Posterior vena cava (tissue), 2 donors: ENCODE measurements around the gene ZNF592. TPM values are rescaled to one million over a fixed set of nuclear protein-coding genes. Genes with fewer than 3 reads are reported as not detected.
"Not testable (repeated sequence)": the region's sequence is repeated elsewhere in the genome, so short reads cannot be mapped to it uniquely, and the experiment has no call there.

Experiments used
- DNase-seq: peaks from one replicate; pipeline ENCODE4 v3.0.0-alpha.2; 2020; ENCODE audit warnings: low spot score
- intact Hi-C, 2 donors: fragments of 100-400 bp; cut with DNase I; formaldehyde crosslinking; loops; one replicate each; pipeline versions ENCODE4 v1.14.1 to v1.14.2; 2022 to 2023
- total RNA-seq, 2 donors: library from RNA; stranded (reverse); fragmentation: NEBNext Ultra II Directional; extraction: Animal tissue kit (Norgen Biotek cat#: 25700); gene quantifications; one replicate each; pipeline ENCODE4 v1.2.1, GENCODE V29; 2021
- donor health status: DM: yes; HTN: yes; CAD: no.
- donor health status: DM: yes; HTN: yes; CAD: no.

The ZNF592 gene
- total RNA-seq, 2 donors from 2014 or later: 21.3 to 21.8 TPM

- intact Hi-C loops: loop anchor here (10.0 kb wide), 2 partner anchors 136 to 184 kb away; partner anchors contain the start of gene ZSCAN2 (in 1 of the 2)
- DNase-seq: no peak
Measured at GRCh38 chr15:84740691-84741090, 7.7 kb upstream of the ZNF592 start.

DNA sequence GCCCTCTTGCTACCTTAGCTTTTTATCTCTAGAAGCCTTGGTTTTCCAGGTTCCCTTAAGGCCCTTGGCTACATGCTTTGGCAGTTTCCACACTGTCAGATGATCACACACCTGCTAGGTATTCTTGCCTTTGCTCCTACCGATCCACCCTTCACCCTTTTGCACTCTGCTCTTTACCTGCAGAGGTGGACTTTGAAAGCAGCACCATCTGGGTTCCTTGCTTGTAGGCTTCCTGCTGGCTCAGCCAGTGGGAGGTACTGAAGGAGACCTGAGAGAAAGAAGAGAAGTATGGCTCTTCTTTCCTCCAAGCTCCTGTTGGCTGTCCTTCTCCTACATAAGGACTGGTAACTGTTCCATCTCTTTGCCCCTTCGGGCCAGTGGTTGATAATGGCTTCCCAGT lies 7.3 kb upstream of the ZNF592 start:
- DNase-seq: no peak
- intact Hi-C loops: loop anchor here (10.0 kb wide), 2 partner anchors 136 to 184 kb away; partner anchors contain the start of gene ZSCAN2 (in 1 of the 2)

- peak; percentile 95 for DNase-seq
- intact Hi-C loops: loop anchor here (2.0 to 10.0 kb wide), 3 partner anchors 33 to 177 kb away; partner anchors contain the start of gene ZSCAN2 (in 1 of the 2)
Measured at GRCh38 chr15:84747416-84748273, 747 bp upstream of the ZNF592 start.

GRCh38 chr15:84749111-84749991 lies 959 bp downstream of the ZNF592 start:
- intact Hi-C loops: loop anchor here (2.0 to 10.0 kb wide), 3 partner anchors 35 to 175 kb away; partner anchors contain the start of gene ZSCAN2 (in 1 of the 2)
- no peak for DNase-seq

GRCh38 chr15:84750583-84751092 lies 2.2 kb downstream of the ZNF592 start:
- no peak for DNase-seq
- intact Hi-C loops: no loop called here

DNA sequence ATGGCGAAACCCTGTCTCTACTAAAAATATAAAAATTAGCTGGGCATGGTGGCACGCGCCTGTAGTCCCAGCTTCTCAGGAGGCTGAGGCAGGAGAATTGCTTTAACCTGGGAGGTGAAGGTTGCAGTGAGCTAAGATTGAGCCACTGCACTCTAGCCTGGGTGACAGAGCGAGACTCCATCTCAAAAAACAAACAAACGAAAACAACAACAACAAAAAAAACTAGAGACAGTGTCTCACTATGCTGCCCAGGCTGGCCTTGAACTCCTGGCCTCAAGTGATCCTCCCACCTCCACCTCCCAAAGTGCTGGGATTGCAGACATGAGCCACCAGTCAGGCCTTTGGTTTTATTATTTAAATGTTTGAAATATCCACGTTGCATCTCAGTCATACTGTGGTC lies 3.3 kb downstream of the ZNF592 start:
- intact Hi-C loops: not testable (repeated sequence)

GRCh38 chr15:84752195-84752594 lies 3.8 kb downstream of the ZNF592 start:
- intact Hi-C loops: no loop called here
- DNase-seq: no peak

More for the DNA sequence above, 3.3 kb downstream of the ZNF592 start:
- not testable (repeated sequence) for DNase-seq

DNA sequence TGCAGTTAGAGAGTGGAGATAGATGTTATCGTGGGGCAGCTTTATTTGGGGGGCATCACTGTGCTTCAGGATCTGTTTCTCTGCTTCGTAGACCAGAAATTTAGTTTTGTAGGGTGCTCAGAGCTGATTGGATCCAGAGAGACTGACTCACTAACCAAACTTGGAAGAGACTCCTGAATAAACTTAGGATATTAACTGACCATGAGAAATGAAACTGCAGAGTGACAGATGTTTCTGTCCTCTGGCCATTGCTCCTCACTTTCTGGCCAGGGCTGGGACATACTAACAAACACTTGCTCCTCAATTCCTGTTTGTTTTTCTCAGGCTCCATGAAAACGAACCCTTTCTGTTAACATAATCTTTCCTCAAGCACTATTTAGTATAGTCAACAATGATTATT lies 4.3 kb downstream of the ZNF592 start:
- no peak for DNase-seq
- intact Hi-C loops: no loop called here

DNA sequence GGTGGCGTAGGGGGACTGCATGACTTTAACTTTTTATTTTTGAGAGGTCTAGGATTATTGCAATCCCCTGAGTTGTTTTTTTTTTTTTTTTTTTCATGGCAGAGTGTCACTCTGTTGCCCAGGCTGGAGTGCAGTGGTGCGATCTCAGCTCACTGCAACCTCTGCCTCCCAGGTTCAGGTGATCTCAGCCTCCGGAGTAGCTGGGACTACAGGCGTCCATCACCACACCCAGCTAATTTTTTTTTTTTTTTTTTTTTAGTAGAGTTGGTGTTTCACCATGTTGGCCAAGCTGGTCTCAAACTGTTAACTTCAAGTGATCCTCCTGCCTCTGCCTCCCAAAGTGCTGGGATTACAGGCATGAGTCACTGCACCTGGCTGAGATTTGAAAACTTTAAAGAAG lies 6.5 kb downstream of the ZNF592 start:
- intact Hi-C loops: not testable (repeated sequence)

DNA sequence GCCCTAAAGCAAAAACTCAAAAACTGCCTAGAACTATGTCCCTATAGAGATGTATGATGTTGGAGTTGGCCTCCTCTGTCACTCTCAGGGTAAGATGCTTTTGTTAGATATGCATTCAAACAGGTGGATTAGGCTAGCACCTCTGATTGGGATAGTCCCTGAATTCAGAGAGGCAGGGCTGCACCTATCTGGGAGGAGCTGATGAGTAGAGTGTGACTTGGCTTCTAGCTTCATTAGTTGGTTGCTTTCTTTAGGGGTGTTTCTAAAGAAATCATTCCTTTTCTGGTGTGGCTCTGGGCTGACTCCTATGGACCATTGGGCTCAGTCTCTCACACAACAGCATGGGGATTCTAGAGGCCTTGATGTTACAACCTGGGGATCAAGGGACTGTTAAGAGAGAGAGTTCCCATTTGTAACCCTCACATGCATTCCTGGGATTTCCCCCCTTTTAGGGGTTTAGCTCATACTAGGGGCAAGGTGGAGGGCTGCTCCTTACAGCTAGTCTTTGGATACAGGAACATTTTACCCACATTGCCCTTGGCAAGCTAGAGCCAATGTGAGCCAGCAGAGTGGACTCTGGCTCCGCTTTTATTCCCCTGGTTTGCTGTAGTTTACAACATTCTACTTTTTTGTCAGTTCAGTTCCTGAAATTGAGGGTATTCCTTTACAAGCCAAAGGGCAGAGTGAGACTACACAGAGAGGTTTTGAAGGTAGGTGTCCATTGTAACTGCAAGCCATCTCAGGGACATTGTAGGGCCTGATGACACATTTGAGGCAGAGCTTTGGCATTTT lies 7.5 kb downstream of the ZNF592 start:
- intact Hi-C loops: no loop called here
- no peak for DNase-seq

More for the DNA sequence above, 6.5 kb downstream of the ZNF592 start:
- not testable (repeated sequence) for DNase-seq

GRCh38 chr15:84759018-84759417 lies 10.6 kb downstream of the ZNF592 start:
- intact Hi-C loops: no loop called here
- DNase-seq: no peak

- intact Hi-C loops: no loop called here
- DNase-seq: no peak
Measured at GRCh38 chr15:84760219-84760618, 11.8 kb downstream of the ZNF592 start.

DNA sequence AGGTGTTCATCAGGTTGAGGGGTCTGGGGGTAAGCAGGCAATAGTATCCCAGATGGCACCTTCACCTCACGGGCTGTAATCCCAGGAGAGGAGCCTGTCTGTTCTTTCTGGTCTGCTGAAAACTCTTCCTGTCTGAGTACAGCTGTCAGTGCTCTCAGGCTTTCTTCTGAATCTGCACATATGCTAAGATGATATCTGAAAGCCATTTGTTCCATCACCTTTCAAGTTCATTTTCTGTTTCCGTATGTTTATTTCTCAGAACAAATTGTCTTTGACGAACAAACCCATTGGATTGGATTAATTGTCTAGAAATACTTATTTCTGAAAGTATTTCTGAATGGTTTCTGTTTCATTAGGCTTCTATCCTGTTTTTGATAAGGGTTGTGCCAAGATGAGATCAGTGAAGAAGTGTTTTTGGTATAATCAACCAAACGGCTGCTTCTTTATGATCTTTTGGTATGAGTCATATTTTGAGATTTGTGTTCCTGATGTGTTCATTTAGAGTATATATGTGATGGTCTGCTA lies 13.3 kb downstream of the ZNF592 start:
- DNase-seq: no peak
- intact Hi-C loops: no loop called here

DNA sequence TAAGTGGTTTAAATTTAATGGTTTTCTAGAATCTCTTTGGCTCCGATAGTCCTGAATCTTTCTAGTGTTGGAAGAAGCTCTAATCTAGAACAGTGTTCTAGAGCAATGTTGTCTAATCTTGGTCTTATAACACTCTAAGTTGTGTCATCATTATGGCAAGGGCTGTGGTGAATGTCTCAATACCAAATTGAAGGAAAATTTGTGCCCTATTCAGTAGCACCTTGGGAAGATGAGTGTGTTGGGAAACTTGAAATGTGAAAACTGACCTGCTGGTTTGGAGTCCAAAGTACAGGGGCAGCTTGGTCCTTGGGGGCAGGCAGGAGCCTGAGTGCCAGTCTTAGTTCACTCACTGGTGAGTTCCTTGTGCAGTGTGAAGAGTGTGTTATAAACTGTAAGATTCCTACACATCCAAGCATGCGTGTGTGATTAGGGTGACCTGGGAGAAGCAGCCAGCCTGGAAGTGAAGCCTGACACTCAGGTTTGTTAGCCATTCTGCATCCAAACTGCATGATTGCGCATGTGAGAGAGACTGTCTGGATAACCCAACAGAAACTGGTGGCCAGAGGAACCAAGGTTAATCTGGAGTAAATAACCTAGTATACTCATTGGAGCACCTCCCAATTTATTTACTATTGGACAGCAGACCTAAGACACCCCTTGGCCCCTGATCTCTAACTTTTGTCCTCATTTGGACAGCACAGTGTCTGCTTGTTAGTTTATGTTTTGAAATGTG lies 14.6 kb downstream of the ZNF592 start:
- intact Hi-C loops: no loop called here

DNA sequence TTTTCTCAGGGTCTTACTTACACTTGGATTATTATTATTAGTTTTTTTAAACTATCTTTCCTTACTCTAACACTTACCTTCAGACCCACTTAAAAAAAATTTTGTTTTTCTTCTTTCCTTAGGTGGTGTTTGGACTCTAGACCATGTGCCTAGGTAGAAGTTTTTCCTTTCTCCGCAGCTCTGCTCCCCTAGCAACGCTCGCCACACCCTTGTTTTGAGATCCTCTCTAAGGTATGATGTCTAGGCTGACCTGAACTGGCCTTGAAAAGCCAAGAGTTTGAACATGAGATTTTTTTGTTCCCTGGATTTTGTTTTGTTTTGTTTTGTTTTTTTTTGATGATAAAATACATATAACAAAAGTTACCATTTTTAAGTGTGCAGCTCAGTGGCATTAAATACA lies 16.2 kb downstream of the ZNF592 start:
- DNase-seq: no peak
- intact Hi-C loops: no loop called here

More for the DNA sequence above, 14.6 kb downstream of the ZNF592 start:
- DNase-seq: no peak

DNA sequence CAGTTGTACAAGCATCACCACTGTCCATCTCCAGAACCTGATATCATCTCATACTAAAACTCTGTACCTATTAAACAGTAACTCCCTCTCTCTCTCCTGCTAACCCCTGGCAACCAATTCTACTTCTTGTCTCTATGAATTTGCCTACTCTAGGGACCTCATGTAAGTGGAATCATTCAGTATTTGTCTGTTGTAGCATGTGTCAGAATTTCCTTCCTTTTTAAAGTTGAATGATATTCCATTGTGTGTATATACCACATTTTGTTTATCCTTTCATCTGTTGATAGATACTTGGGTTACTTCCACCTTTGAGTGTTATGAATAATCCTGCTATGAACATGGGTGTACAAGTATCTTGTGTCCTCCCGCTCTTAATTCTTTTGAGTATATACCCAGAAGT lies 16.6 kb downstream of the ZNF592 start:
- intact Hi-C loops: no loop called here
- no peak for DNase-seq

DNA sequence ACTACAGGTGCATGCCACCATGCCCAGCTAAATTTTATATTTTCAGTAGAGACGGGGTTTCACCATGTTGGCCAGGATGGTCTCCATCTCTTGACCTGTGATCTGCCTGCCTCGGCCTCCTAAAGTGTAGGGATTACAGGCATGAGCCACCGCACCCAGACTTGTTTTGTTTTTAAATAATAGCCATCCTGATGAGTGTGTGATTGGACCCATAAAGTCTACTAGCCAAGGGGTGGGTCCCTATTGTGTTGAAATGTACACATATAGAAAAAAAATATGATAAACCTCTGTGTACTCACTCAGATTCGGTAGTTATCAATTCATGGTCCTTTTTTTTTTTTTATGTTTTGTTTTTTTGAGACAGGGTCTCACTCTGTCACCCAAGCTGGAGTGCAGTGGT lies 17.3 kb downstream of the ZNF592 start:
- intact Hi-C loops: no loop called here
- no peak for DNase-seq

DNA sequence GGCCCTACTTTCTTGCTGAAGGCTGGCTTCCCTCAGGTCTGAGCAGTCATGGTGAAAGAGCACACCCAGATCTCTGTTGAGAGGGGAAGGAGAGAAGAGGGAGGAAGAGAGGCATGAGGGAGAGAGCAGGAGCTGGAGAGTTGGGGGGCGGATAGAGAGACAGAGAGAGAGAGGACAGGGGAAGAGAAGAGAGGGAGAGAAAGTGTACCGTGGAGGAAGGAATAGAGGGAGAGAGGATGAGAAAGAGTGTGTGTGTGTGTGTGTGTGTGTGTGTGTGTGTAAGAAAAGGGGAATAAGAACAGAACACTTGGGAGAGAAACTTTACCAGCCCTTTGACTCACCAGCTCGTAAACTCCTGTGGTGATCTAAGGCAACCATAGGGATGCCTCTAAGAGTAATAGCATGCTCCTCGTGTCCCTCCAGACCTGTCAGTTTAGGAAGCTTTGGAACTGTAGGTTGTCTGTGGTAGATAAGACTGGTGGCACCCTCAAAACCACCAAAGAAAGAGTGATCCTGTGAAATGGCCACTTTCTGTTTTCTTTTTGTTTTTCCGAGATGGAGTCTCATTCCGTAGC lies 18.2 kb downstream of the ZNF592 start:
- DNase-seq: no peak
- intact Hi-C loops: no loop called here
